HEK293T (cell line): Measurements from ENCODE around the gene CSNK1E.

Source experiments
- CTCF ChIA-PET: fragments of 350-600 bp; formaldehyde crosslinking; extraction: SDS; loops from one replicate; lab custom pipeline; 2021; ENCODE audit warnings: antibody characterized with exemption, inconsistent platforms; lab: Yijun Ruan, JAX
- POLR2A ChIA-PET: fragments of 350-600 bp; formaldehyde crosslinking; extraction: SDS; loops from one replicate; lab custom pipeline; 2020; ENCODE audit warnings: antibody characterized with exemption, inconsistent platforms; lab: Yijun Ruan, JAX
- DNase-seq: peaks from one replicate; pipeline ENCODE4 v3.0.0; 2012; ENCODE audit warnings: mixed read lengths; ENCODE audit errors: extremely low spot score
- ARNT ChIP-seq: fragments of 450-650 bp; IDR thresholded peaks from 2 replicates; pipeline ENCODE4 v1.6.1; 2017; ENCODE audit warnings: mild to moderate bottlenecking
- BHLHE40 ChIP-seq: fragments of 450-650 bp; IDR thresholded peaks from 2 replicates; pipeline ENCODE4 v1.6.1; 2016; ENCODE audit warnings: mild to moderate bottlenecking, moderate library complexity, borderline replicate concordance
- CTBP1 ChIP-seq: fragments of 450-650 bp; IDR thresholded peaks from 2 replicates; pipeline ENCODE4 v1.6.1; 2016; ENCODE audit warnings: borderline replicate concordance
- ELF4 ChIP-seq: fragments of 450-650 bp; IDR thresholded peaks from 2 replicates; pipeline ENCODE4 v1.6.1; 2017; ENCODE audit warnings: antibody characterized with exemption
- FOXA1 ChIP-seq: fragments of 450-650 bp; IDR thresholded peaks from 2 replicates; pipeline ENCODE4 v1.6.1; 2016; ENCODE audit warnings: mild to moderate bottlenecking
- FOXK2 ChIP-seq: fragments of 450-650 bp; IDR thresholded peaks from 2 replicates; pipeline ENCODE4 v1.6.1; 2016; ENCODE audit warnings: mild to moderate bottlenecking
- FOXM1 ChIP-seq: fragments of 450-650 bp; IDR thresholded peaks from 2 replicates; pipeline ENCODE4 v1.6.1; 2017; ENCODE audit warnings: mild to moderate bottlenecking, borderline replicate concordance
- HDGF ChIP-seq: fragments of 450-650 bp; IDR thresholded peaks from 2 replicates; pipeline ENCODE4 v1.6.1; 2017; ENCODE audit warnings: antibody characterized with exemption, borderline replicate concordance
- L3MBTL2 ChIP-seq: fragments of 450-650 bp; conservative IDR thresholded peaks from 2 replicates; pipeline ENCODE4 v1.6.1; 2016; ENCODE audit warnings: mild to moderate bottlenecking
- LEF1 ChIP-seq: fragments of 450-650 bp; IDR thresholded peaks from 2 replicates; pipeline ENCODE4 v1.6.1; 2017; ENCODE audit warnings: mild to moderate bottlenecking, borderline replicate concordance
- NFRKB ChIP-seq: fragments of 450-650 bp; IDR thresholded peaks from 2 replicates; pipeline ENCODE4 v1.6.1; 2016; ENCODE audit warnings: mild to moderate bottlenecking, moderate library complexity
- SP1 ChIP-seq: fragments of 450-650 bp; IDR thresholded peaks from 2 replicates; pipeline ENCODE4 v1.6.1; 2017
- SUZ12 ChIP-seq: fragments of 450-650 bp; IDR thresholded peaks from 2 replicates; pipeline ENCODE4 v1.6.1; 2016; ENCODE audit warnings: mild to moderate bottlenecking
- TARDBP ChIP-seq: fragments of 450-650 bp; IDR thresholded peaks from 2 replicates; pipeline ENCODE4 v1.6.1; 2016
- ZNF384 ChIP-seq: fragments of 450-650 bp; IDR thresholded peaks from 2 replicates; pipeline ENCODE4 v1.6.1; 2016
- TF ChIP-seq, protein P1 (sequence below): fragments of 450-650 bp; IDR thresholded peaks from 2 replicates; pipeline ENCODE4 v1.6.1; 2016

CSNK1E gene

DNA sequence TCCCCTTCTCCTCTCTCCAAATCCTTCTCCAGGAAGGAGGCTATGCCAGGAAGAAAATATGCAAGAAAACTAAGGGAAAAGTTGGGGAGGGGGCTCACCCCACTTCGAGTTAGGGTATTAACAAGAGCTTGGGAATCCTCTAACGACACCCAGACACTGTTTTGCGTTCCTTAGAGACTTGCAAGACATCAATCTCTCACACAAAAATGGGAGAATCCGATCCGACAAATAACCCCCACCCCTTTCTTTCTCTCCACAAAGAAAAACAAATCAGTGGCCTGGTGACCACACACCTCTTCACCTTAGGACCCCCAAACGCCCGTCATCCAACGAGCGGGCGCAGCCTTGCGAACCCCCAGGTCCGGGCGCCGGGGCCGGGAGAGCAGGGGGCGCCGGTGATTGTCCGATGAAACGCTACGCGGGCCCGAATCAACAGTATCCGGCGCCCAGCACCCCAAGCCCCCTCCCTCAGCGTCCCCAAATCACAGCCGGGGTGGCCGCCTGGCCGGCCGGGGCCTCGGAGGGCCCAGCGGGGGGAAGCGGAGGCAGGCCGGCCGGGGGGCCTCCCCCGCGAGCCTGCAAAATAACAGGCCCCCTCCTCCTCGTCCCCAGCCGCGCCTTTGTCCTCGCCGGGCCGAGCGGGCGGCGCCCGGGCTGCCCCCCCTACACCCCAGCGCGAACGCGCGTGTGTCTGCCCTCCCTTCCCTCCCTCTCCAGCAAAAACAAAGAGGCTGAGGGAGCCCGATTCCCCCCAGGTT, 690 bp downstream of the CSNK1E start:
- peak; percentile 77 for DNase-seq
- ChIA-PET CTCF (no interaction called here), POLR2A (interaction anchor here (1.0 to 2.4 kb wide), 8 partner anchors 10 to 363 kb away, joined by 3 to 14 read pairs (median 4); partner anchors contain the start of genes C22orf23 and POLR2F)
- TF ChIP-seq FOXM1 (0 out of 2 replicates have a peak, but pooled peaks have one; percentile 31), L3MBTL2 (no peak)

DNA sequence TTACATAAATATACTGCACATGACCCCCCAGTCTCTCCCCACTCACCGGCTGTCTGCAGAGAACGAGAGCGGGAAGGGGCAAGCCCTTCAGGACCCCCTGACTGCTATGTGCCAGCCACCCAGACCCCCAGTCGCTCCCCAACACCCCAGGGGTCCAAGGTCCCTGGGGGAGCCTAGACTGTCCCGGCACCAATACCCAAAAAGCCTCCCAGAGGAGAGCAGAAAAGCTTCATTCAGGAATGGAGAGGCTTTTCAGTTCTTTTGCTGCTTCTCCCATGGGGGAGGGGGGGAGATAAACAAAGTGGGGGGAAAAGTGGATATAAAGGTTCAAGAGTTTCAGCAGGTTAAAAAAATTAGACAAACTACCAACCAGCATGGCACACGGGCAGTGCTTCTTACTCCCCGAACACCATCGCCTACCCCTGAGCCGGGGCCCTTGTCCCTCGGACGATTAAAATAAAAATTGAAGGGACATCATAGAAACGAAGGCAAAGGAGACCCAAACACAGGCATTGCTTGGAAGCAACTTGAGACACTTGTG, 1.3 kb downstream of the CSNK1E start:
- DNase-seq: no peak
- ChIA-PET CTCF (no interaction called here), POLR2A (interaction anchor here (0.6 to 1.5 kb wide), 6 partner anchors 9 to 145 kb away, joined by 3 to 4 read pairs (median 4); no protein-coding TSS in a partner anchor)
- TF ChIP-seq SP1 (no peak), FOXA1 (no peak), ZNF384 (no peak), CTBP1 (no peak), L3MBTL2 (no peak), LEF1 (no peak), HDGF (0 out of 2 replicates have a peak, but pooled peaks have one; percentile 45), SUZ12 (no peak), ELF4 (0 out of 2 replicates have a peak, but pooled peaks have one; percentile 17), FOXM1 (no peak), NFRKB (no peak), ARNT (no peak)
- TF ChIP-seq, protein P1, sequence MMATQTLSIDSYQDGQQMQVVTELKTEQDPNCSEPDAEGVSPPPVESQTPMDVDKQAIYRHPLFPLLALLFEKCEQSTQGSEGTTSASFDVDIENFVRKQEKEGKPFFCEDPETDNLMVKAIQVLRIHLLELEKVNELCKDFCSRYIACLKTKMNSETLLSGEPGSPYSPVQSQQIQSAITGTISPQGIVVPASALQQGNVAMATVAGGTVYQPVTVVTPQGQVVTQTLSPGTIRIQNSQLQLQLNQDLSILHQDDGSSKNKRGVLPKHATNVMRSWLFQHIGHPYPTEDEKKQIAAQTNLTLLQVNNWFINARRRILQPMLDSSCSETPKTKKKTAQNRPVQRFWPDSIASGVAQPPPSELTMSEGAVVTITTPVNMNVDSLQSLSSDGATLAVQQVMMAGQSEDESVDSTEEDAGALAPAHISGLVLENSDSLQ: no peak

DNA sequence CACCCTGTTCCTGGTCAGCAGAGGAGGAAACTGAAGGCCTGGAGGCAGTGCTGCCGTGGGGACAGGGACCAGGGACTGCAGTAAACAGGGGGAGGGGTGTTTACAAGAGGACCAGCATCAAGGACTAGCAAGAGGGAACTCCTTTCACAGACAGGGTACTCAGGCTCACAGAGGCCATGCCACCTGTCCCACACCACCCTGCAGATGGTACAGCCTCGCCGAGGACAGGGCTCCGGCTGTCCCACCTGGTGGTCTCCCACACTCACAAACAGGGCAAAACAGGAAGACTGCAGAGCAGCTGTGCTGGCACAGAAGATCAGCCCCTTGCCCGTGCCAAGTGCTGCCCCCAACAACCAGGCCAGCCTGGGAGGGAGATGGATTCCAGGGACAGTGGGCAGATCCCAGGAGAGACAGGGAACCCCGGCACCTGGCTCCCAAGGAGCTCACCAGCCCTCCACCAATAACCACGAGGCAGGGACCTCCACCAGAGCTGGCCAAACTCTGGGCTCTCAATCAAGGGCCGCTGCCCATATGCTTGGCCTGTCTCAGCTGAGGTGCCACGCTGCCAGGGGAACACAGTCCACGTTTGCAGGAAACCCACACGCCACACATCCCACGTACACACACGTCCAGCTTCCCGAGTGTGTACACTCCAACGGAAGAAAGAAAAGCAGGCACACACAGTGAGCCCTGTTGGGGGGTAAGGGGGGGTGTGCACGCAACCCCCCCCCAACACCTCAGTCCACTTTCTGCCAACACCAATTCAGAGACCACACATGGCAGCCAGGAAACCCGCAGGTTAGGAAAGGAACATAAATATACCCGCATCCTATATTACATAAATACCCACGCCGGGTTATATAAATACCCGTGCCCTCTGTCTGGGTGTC, 2.1 kb downstream of the CSNK1E start:
- ChIA-PET POLR2A (interaction anchor here (0.6 to 1.5 kb wide), 8 partner anchors 9 to 146 kb away, joined by 3 to 5 read pairs (median 4); no protein-coding TSS in a partner anchor), CTCF (no interaction called here)
- DNase-seq: no peak
- peak; percentile 50; the same call in 1 of the 2 replicates for TF ChIP-seq FOXM1
- no peak for TF ChIP-seq ZNF384
- TF ChIP-seq HDGF: no peak
- no peak for TF ChIP-seq FOXK2

DNA sequence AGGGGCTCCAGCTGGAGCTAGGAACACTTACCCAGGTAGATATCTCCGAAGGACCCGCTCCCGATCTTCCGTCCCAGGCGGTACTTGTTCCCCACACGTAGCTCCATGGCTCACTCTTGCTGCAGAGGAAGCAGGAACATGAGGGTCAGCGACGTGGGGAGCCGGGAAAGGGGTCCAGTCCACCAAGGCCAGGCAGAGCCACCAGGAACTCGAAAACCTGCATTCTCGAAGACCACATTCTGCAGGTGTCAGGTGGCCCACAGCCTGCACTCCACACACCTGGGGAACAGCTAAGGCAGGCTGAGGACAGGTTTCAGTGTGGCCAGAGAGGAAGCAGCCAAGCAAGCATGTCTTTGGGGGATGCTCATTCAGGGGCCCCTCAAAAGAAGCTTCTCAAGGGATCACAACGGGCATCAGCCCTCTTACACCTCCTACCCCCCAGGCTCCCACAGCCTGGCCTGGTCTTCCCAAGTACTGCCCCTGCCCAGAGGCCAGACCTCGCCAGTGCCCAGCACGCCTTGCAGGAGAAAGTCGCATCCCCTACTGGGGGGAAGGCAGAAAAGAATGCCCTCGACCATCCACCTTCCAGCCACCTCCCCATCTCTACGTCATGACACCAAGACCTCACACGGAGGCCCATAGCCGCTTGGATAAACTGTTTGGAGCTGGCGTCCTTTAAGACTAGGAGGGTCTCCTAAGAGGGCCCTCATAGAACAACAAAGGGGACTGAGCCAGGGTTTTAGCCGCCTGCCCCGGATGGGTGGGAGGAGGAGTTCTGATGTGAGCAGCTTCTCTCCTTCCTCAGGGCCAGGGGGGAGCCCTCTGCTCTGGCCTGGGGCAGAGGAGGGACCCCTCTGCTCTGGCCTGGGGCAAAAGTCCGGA, 2.9 kb downstream of the CSNK1E start:
- CTCF ChIA-PET: interaction anchor here (1.0 kb wide), 1 partner anchor 11 kb away, joined by 3 read pairs; no protein-coding TSS in a partner anchor
- TF ChIP-seq FOXK2 (no peak), NFRKB (no peak), HDGF (no peak), BHLHE40 (no peak)
- DNase-seq: no peak
- POLR2A ChIA-PET: interaction anchor here (1.2 to 1.4 kb wide), 5 partner anchors 9 to 85 kb away, joined by 3 to 5 read pairs (median 4); no protein-coding TSS in a partner anchor

DNA sequence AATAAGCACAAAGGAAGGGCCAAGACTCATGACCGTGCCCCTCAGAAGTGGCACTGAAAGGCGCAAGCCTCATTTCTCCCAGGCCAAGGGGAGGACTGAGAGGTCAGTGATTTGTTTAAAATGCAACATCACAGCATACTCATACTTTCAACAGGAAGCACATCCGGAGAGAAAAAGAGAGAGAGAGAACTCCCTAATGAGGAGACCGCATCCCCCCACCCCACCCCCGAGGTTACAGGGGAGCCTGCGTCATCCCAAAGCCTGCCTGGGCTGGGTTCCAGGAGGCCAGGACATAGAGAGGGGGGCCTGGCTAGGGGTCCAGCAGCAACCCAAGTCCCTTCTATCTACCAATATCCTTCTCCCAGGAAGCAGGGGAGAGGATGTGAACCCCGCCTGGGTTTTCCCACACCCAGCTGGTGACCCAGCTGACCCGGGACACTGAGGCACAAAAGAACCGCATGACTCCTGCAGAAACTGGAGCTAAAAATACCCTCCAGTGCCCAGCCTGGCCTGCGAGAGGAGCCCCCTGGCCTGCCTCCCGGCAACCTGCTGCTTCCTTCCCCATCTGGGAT, 3.8 kb downstream of the CSNK1E start:
- ChIA-PET POLR2A (interaction anchor here (1.0 to 1.2 kb wide), 3 partner anchors 8 to 30 kb away, joined by 3 to 5 read pairs (median 4); no protein-coding TSS in a partner anchor), CTCF (interaction anchor here (1.0 kb wide), 1 partner anchor 12 kb away, joined by 3 read pairs; no protein-coding TSS in a partner anchor)
- TF ChIP-seq, protein P1: no peak
- TF ChIP-seq NFRKB: no peak
- no peak for TF ChIP-seq ELF4
- TF ChIP-seq TARDBP: no peak
- TF ChIP-seq FOXA1: no peak
- TF ChIP-seq HDGF: no peak
- DNase-seq: no peak
